SK-N-SH treated with all-trans-retinoic acid at 6 μM for 48 hours (cell line): ENCODE results near the gene PIEZO1.

Experiments used
- BACH2 ChIP-seq: fragments of 250-450 bp; sonication (Bioruptor Pico); IDR thresholded peaks from 2 replicates; pipeline ENCODE4 v1.9.0; 2021; ENCODE audit warnings: mild to moderate bottlenecking, borderline replicate concordance
- ESRRG ChIP-seq: fragments of 250-450 bp; sonication (Bioruptor Pico); IDR thresholded peaks from 2 replicates; pipeline ENCODE4 v1.6.1; 2021; ENCODE audit warnings: mild to moderate bottlenecking
- GLIS3 ChIP-seq: fragments of 250-450 bp; sonication (Bioruptor Pico); IDR thresholded peaks from 2 replicates; pipeline ENCODE4 v1.5.0; 2020; ENCODE audit warnings: mild to moderate bottlenecking, moderate library complexity
- ISL1 ChIP-seq: fragments of 250-450 bp; sonication (Bioruptor Pico); IDR thresholded peaks from 2 replicates; pipeline ENCODE4 v2.1.2; 2022; ENCODE audit warnings: mild to moderate bottlenecking, moderate library complexity
- PATZ1 ChIP-seq: fragments of 250-450 bp; sonication (Bioruptor Pico); IDR thresholded peaks from 2 replicates; pipeline ENCODE4 v1.8.0; 2020; ENCODE audit warnings: mild to moderate bottlenecking, moderate library complexity, borderline replicate concordance
- PPARA ChIP-seq: fragments of 250-450 bp; sonication (Bioruptor Pico); IDR thresholded peaks from 2 replicates; pipeline ENCODE4 v1.5.0; 2020; ENCODE audit warnings: mild to moderate bottlenecking, borderline replicate concordance
- RARB ChIP-seq: fragments of 250-450 bp; sonication (Bioruptor Pico); IDR thresholded peaks from 2 replicates; pipeline ENCODE4 v1.8.0; 2021; ENCODE audit warnings: mild to moderate bottlenecking, moderate library complexity
- ZC3H10 ChIP-seq: fragments of 250-450 bp; sonication (Bioruptor Pico); IDR thresholded peaks from 2 replicates; pipeline ENCODE4 v1.5.1; 2021; ENCODE audit warnings: mild to moderate bottlenecking, moderate library complexity
- ZFP3 ChIP-seq: fragments of 250-450 bp; sonication (Bioruptor Pico); IDR thresholded peaks from 2 replicates; pipeline ENCODE4 v1.5.0; 2020; ENCODE audit warnings: mild to moderate bottlenecking, moderate library complexity
- ZFP30 ChIP-seq: fragments of 450-650 bp; formaldehyde crosslinking; IDR thresholded peaks from 2 replicates; pipeline ENCODE4 v1.5.0; 2022; ENCODE audit warnings: mild to moderate bottlenecking, moderate library complexity
- ZNF565 ChIP-seq: fragments of 450-650 bp; formaldehyde crosslinking; conservative IDR thresholded peaks from 2 replicates; pipeline ENCODE4 v1.5.0; 2020; ENCODE audit warnings: low read depth, mild to moderate bottlenecking, moderate library complexity

DNA sequence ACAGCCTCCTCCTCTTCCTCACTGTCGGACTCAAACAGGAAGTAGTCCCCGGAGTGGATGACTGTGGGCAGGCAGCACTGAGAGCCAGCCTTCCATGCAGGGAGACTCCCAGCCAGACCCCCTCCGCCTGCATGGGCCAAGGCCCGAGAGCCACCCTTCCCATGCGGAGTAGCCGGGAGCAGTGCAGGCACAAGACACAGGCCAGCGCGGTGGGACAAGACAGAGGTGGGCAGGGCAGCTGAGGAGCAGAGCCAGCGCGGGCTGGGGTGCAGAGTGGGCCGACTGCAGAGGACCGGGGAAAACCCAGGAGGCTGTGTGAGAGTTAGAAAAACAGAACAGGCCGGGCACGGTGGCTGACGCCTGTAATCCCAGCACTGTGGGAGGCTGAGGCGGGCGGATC is 61.1 kb downstream of the PIEZO1 start:
- TF ChIP-seq PPARA (no peak), ISL1 (CRISPR knock-in tag) (no peak), ZFP3 (no peak), ZNF565 (CRISPR knock-in tag) (no peak), ZFP30 (no peak), PATZ1 (CRISPR knock-in tag) (no peak), ESRRG (no peak), BACH2 (no peak), GLIS3 (no peak), RARB (CRISPR knock-in tag) (no peak), ZC3H10 (CRISPR knock-in tag) (no peak)
